Mesenchymal stem cell (in vitro differentiated cells and primary cell): ENCODE results near the gene P2RX1.
A peak's percentile ranks its signal among the peaks of the same experiment; 100 is the strongest.

Source experiments
- DNase-seq: peaks from one replicate; pipeline ENCODE4 v3.0.0-alpha.2; 2013
- H2AFZ ChIP-seq: one replicate; pipeline ENCODE4 v1.6.1; 2013; ENCODE audit warnings: low read depth, mild to moderate bottlenecking, control low read depth, inconsistent platforms, low read length, moderate library complexity
- H2AK5ac ChIP-seq: 2 replicates; pipeline ENCODE4 v1.6.1; 2013; ENCODE audit warnings: low read length, moderate library complexity, mild to moderate bottlenecking, inconsistent platforms; ENCODE audit not compliant: severe bottlenecking
- H2BK120ac ChIP-seq: one replicate; pipeline ENCODE4 v1.6.1; 2013; ENCODE audit warnings: low read depth, mild to moderate bottlenecking, inconsistent platforms, low read length, moderate library complexity
- H2BK12ac ChIP-seq, 2 experiments: one replicate each; pipeline ENCODE4 v1.6.1; 2013; ENCODE audit warnings: inconsistent platforms in 2 of 2, low read length in 2 of 2, mild to moderate bottlenecking in 2 of 2, moderate library complexity in 2 of 2, control low read depth in 1 of 2
- H2BK15ac ChIP-seq: one replicate; pipeline ENCODE4 v1.6.1; 2013; ENCODE audit warnings: mild to moderate bottlenecking, low read depth, inconsistent platforms; ENCODE audit not compliant: poor library complexity, severe bottlenecking
- H2BK5ac ChIP-seq: 2 replicates; pipeline ENCODE4 v1.6.1; 2013; ENCODE audit warnings: low read depth, mild to moderate bottlenecking, low read length, control low read depth, inconsistent platforms; ENCODE audit not compliant: poor library complexity, severe bottlenecking
- H3K14ac ChIP-seq, 2 experiments: one replicate each; pipeline ENCODE4 v1.6.1; 2013; ENCODE audit warnings: inconsistent platforms in 2 of 2, low read length in 2 of 2, control low read depth in 1 of 2, mild to moderate bottlenecking in 1 of 2, moderate library complexity in 1 of 2
- H3K18ac ChIP-seq, 2 experiments: one replicate each; pipeline ENCODE4 v1.6.1; 2013; ENCODE audit warnings: inconsistent platforms in 2 of 2, low read length in 2 of 2, control low read depth in 1 of 2, low read depth in 1 of 2, mild to moderate bottlenecking in 1 of 2
- H3K23ac ChIP-seq, 2 experiments: one replicate each; pipeline ENCODE4 v1.6.1; 2013; ENCODE audit warnings: inconsistent platforms in 2 of 2, low read length in 2 of 2, mild to moderate bottlenecking in 2 of 2, moderate library complexity in 2 of 2, control low read depth in 1 of 2
- H3K27ac ChIP-seq: 2 replicates; pipeline ENCODE4 v1.5.1; 2013; ENCODE audit warnings: mild to moderate bottlenecking, moderate library complexity, low read length, control low read depth, inconsistent platforms; ENCODE audit not compliant: poor library complexity, severe bottlenecking
- H3K27me3 ChIP-seq, 2 experiments: 2 replicates each; pipeline versions ENCODE4 v1.6.1 to v1.7.0; 2013; ENCODE audit warnings: low read length in 2 of 2, mild to moderate bottlenecking in 2 of 2, moderate library complexity in 2 of 2, control low read depth in 1 of 2, inconsistent platforms in 1 of 2; ENCODE audit not compliant: control insufficient read depth in 1 of 2, insufficient read depth in 1 of 2
- H3K36me3 ChIP-seq, 2 experiments: 2 replicates each; pipeline versions ENCODE4 v1.6.1 to v1.7.0; 2013; ENCODE audit warnings: low read length in 2 of 2, control low read depth in 1 of 2, inconsistent platforms in 1 of 2, low read depth in 1 of 2, mild to moderate bottlenecking in 1 of 2; ENCODE audit not compliant: insufficient read depth in 2 of 2, control insufficient read depth in 1 of 2
- H3K4ac ChIP-seq, 2 experiments: one replicate each; pipeline ENCODE4 v1.6.1; 2013; ENCODE audit warnings: inconsistent platforms in 2 of 2, low read length in 2 of 2, mild to moderate bottlenecking in 2 of 2, moderate library complexity in 2 of 2, control low read depth in 1 of 2, low read depth in 1 of 2
- H3K4me1 ChIP-seq: 2 replicates; pipeline ENCODE4 v1.6.1; 2013; ENCODE audit warnings: low read depth, low read length, control low read depth; ENCODE audit not compliant: control insufficient read depth, insufficient read depth
- H3K4me2 ChIP-seq: 2 replicates; pipeline ENCODE4 v1.6.1; 2013; ENCODE audit warnings: low read length, mild to moderate bottlenecking, inconsistent platforms; ENCODE audit not compliant: poor library complexity, severe bottlenecking
- H3K4me3 ChIP-seq, 2 experiments: 2 replicates each; pipeline versions ENCODE4 v1.5.1 to v1.7.0; 2013; ENCODE audit warnings: low read length in 2 of 2, mild to moderate bottlenecking in 2 of 2, control low read depth in 1 of 2, low read depth in 1 of 2; ENCODE audit not compliant: insufficient read depth in 1 of 2
- H3K79me1 ChIP-seq: replicated peaks from 2 replicates; pipeline ENCODE4 v1.6.1; 2013; ENCODE audit warnings: mild to moderate bottlenecking, control low read depth, low read length, inconsistent platforms; ENCODE audit not compliant: poor library complexity, severe bottlenecking
- H3K9ac ChIP-seq: 2 replicates; pipeline ENCODE4 v1.7.0; 2013; ENCODE audit warnings: mild to moderate bottlenecking, low read length, moderate library complexity
- H3K9me3 ChIP-seq: 2 replicates; pipeline ENCODE4 v1.7.0; 2013; ENCODE audit warnings: mild to moderate bottlenecking, low read length; ENCODE audit not compliant: control insufficient read depth
- H4K8ac ChIP-seq: one replicate; pipeline ENCODE4 v1.6.1; 2013; ENCODE audit warnings: inconsistent platforms, mild to moderate bottlenecking, low read length, moderate library complexity
- H4K91ac ChIP-seq: one replicate; pipeline ENCODE4 v1.6.1; 2013; ENCODE audit warnings: mild to moderate bottlenecking, low read length, inconsistent platforms
- whole genome bisulfite sequencing: methylation state at CpG from one replicate; pipeline ENCODE4 v1.1.7; 2013; ENCODE audit warnings: mixed read lengths; 5-methylcytosine and 5-hydroxymethylcytosine counted together

Gene P2RX1

DNA sequence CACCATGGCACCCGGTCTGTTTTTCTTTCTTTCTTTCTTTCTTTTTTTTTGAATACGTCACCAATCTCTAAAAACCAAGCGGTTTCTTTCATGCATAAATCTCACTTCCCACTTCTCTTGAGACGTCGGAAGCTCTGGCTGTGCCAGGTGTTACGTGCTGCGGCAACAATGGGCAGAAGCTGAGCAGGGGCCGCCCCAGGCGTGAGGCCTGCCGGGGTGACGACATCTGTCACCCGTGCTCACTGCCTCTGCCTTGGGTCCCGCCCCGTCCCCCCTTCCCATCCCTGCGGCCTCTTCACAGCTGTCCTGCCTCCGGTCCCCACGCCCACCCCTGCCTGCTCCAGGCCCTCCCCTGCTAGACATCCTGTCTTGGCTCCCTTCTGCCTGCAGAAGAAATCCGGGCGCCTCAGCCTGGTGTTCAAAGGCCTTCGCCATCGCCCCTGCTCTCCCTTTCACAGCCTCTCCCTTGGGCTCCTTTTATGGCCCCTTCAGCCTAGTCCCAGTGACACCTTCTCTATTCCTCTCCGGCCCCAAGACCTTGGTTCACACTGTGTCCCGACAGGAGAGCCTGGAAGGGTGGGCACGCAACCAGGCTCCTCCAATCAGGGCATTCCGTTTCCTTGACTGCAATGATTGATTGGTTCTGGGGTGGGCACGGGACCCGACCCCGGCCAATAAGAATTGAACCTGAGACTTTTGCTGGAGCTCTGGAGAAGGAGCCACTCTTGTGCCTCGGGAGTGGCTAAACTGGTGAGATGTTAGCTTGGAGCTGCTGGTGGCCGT lies 4.8 kb downstream of the P2RX1 start:
- Histone ChIP-seq H2BK12ac (no peak overlapping the region), H4K91ac (no peak overlapping the region), H2AK5ac (no peak overlapping the region), H2AFZ (no peak overlapping the region), H3K4me2 (no peak overlapping the region), H3K4me3 (no peak overlapping the region), H3K9me3 (no peaks in the 10 kb centered on the region), H2BK5ac (no peak overlapping the region), H3K36me3 (no peaks in the 10 kb centered on the region), H3K18ac (no peak overlapping the region), H4K8ac (no peak overlapping the region), H3K79me1 (no peaks in the 10 kb centered on the region), H3K9ac (no peak overlapping the region), H3K14ac (no peak overlapping the region), H3K27ac (no peak overlapping the region), H3K27me3 (peaks cover 0 to 32% of the 10 kb centered on the region in 2 experiments), H2BK15ac (no peak overlapping the region), H3K4ac (no peak overlapping the region), H3K4me1 (no peaks in the 10 kb centered on the region), H2BK120ac (no peak overlapping the region), H3K23ac (no peak overlapping the region)
- DNase-seq: no peak
- 82% methylated on average over 29 of the region's 30 CpGs for WGBS

GRCh38 chr17:3910420-3911270 lies 5.6 kb downstream of the P2RX1 start:
- Histone ChIP-seq H3K23ac (peak overlapping the region in 1 of 2 experiments; percentile 79), H2AK5ac (no peak overlapping the region), H2BK120ac (no peak overlapping the region), H3K36me3 (no peaks in the 10 kb centered on the region), H3K4ac (no peak overlapping the region), H2BK5ac (no peak overlapping the region), H3K27me3 (peaks cover 0 to 34% of the 10 kb centered on the region in 2 experiments), H3K4me2 (no peak overlapping the region), H2BK12ac (no peak overlapping the region), H3K4me3 (no peak overlapping the region), H3K9ac (no peak overlapping the region), H3K9me3 (no peaks in the 10 kb centered on the region), H3K79me1 (no peaks in the 10 kb centered on the region), H3K4me1 (no peaks in the 10 kb centered on the region), H4K91ac (no peak overlapping the region), H3K14ac (no peak overlapping the region), H4K8ac (no peak overlapping the region), H3K18ac (no peak overlapping the region), H2BK15ac (no peak overlapping the region), H2AFZ (no peak overlapping the region), H3K27ac (no peak overlapping the region)
- WGBS: 82% methylated on average over 11 of the region's 11 CpGs
- no peak for DNase-seq

DNA sequence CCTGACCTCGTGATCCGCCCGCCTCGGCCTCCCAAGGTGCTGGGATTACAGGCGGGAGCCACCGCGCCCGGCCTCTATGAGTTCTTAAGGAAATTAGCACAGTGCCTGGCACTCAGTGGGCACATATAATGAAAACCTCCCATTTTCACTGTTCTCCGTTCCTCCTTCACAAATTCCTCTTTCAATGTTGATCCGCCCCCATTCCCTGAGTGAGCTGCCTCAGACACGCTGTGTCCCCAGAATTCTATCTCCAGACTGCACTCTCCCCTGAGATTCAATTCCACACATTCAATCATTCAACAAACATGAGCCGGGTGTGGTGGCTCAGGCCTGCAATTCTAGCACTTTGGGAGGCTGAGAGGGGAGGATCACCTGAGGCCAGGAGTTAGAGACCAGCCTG lies 7.0 kb downstream of the P2RX1 start:
- Histone ChIP-seq H2BK15ac (no peak overlapping the region), H3K27me3 (peaks cover 0 to 36% of the 10 kb centered on the region in 2 experiments), H3K79me1 (no peaks in the 10 kb centered on the region), H3K9ac (no peak overlapping the region), H2AFZ (no peak overlapping the region), H3K36me3 (no peaks in the 10 kb centered on the region), H2AK5ac (no peak overlapping the region), H3K23ac (no peak overlapping the region), H3K27ac (no peak overlapping the region), H2BK120ac (no peak overlapping the region), H3K4ac (no peak overlapping the region), H3K14ac (no peak overlapping the region), H2BK12ac (no peak overlapping the region), H4K91ac (no peak overlapping the region), H3K9me3 (no peaks in the 10 kb centered on the region), H2BK5ac (no peak overlapping the region), H3K4me1 (no peaks in the 10 kb centered on the region), H4K8ac (no peak overlapping the region), H3K18ac (no peak overlapping the region), H3K4me2 (no peak overlapping the region), H3K4me3 (no peak overlapping the region)
- no peak for DNase-seq
- WGBS: 98% methylated on average over 12 of the region's 12 CpGs
